Fibroblast of lung (primary cell): ENCODE data around the gene ANKRD50. TPM values are rescaled to one million over a fixed set of nuclear protein-coding genes. Genes with fewer than 3 reads are reported as not detected.

Experiments used
- DNase-seq, 2 donors: peaks; one replicate each; pipeline versions ENCODE4 v3.0.0 to v3.0.0-alpha.2; 2010; ENCODE audit warnings: low read depth in 2 of 2
- H2AFZ ChIP-seq: 2 replicates; pipeline ENCODE4 v1.5.1; 2012; ENCODE audit warnings: low read length, control low read depth, inconsistent platforms
- H3K27ac ChIP-seq: 2 replicates; pipeline ENCODE4 v1.5.1; 2011; ENCODE audit warnings: low read length, control low read depth; ENCODE audit not compliant: insufficient read depth
- H3K27me3 ChIP-seq: 2 replicates; pipeline ENCODE4 v1.5.1; 2011; ENCODE audit warnings: mild to moderate bottlenecking, low read length; ENCODE audit not compliant: control insufficient read depth, insufficient read depth
- H3K36me3 ChIP-seq: 2 replicates; pipeline ENCODE4 v1.5.1; 2011; ENCODE audit warnings: low read length; ENCODE audit not compliant: control insufficient read depth, insufficient read depth
- H3K4me1 ChIP-seq: 2 replicates; pipeline ENCODE4 v1.5.1; 2011; ENCODE audit warnings: low read length; ENCODE audit not compliant: control insufficient read depth, insufficient read depth; ENCODE audit errors: extremely low read depth
- H3K4me2 ChIP-seq: 2 replicates; pipeline ENCODE4 v1.5.1; 2011; ENCODE audit warnings: low read length, control low read depth; ENCODE audit not compliant: insufficient read depth; ENCODE audit errors: extremely low read depth
- H3K4me3 ChIP-seq, 4 experiments: fragments of 200-600 bp in 1 of 4; sonication (generic) in 1 of 4; replicated peaks in 1 of 4; 2 replicates each; pipeline ENCODE4 v1.5.1; 2011 to 2016; ENCODE audit warnings: low read length in 4 of 4, low read depth in 3 of 4, mild to moderate bottlenecking in 3 of 4, control low read depth in 2 of 4, inconsistent platforms in 1 of 4, mixed read lengths in 1 of 4; ENCODE audit not compliant: insufficient read depth in 1 of 4; ENCODE audit errors: control extremely low read depth in 1 of 4
- H3K79me2 ChIP-seq: 2 replicates; pipeline ENCODE4 v1.5.1; 2012; ENCODE audit warnings: mild to moderate bottlenecking, low read length, inconsistent platforms; ENCODE audit not compliant: control insufficient read depth, insufficient read depth
- H3K9ac ChIP-seq: 2 replicates; pipeline ENCODE4 v1.5.1; 2011; ENCODE audit warnings: mild to moderate bottlenecking, low read length, control low read depth; ENCODE audit not compliant: insufficient read depth
- H3K9me3 ChIP-seq: 2 replicates; pipeline ENCODE4 v1.5.1; 2012; ENCODE audit warnings: low read depth, low read length; ENCODE audit not compliant: control insufficient read depth, insufficient read depth
- H4K20me1 ChIP-seq: 2 replicates; pipeline ENCODE4 v1.5.1; 2011; ENCODE audit warnings: low read length; ENCODE audit not compliant: control insufficient read depth, insufficient read depth; ENCODE audit errors: extremely low read depth
- CTCF ChIP-seq, 2 donors: IDR thresholded peaks in 1 of 2; conservative IDR thresholded peaks in 1 of 2; 1 replicate in 1 of 2; 2 replicates in 1 of 2; pipeline ENCODE4 v1.5.1; 2011 to 2012; ENCODE audit warnings: low read length in 2 of 2, control low read depth in 1 of 2, inconsistent platforms in 1 of 2, low read depth in 1 of 2, mild to moderate bottlenecking in 1 of 2
- EZH2 ChIP-seq: IDR thresholded peaks from 2 replicates; pipeline ENCODE4 v1.5.1; 2012; ENCODE audit warnings: low read length, control low read depth, mild to moderate bottlenecking; ENCODE audit errors: missing control alignments
- polyA plus RNA-seq, 2 donors: library from polyadenylated mRNA; depleted of rRNA in 1 of 2; stranded (reverse) in 1 of 2; unstranded in 1 of 2; fragments of >200 nt; gene quantifications; 2 replicates each; pipeline ENCODE4 v1.2.1, GENCODE V29; 2011 to 2012; ENCODE audit warnings: missing spikeins in 1 of 2
- total RNA-seq: library from RNA; depleted of rRNA; stranded (reverse); fragments of >200 nt; gene quantifications from 2 replicates; pipeline ENCODE4 v1.2.1, GENCODE V29; 2014

Gene ANKRD50
- total and polyA plus RNA-seq, 2 donors (not counting 1 experiment from before 2014, with no cell fraction given), result 17.2 to 28.4 TPM

DNA sequence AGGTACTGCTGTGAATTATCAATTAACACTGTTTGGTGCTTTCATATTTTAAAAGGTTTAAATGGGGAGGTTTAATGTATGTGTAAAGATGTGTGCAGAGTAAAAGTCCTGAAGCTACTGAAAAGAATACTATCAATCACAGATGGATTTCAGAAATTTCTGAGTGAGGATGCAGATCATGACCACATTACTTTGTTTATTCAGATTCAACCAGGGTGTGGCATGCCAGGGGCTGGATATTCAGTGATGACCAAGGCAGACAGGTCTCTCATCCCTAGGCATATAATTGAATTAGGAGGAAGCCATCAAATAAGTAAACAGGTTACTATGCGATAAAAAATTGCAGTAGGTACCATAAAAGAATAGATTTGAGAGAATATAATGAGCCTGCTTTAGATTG, 28.0 kb upstream of the ANKRD50 start:
- Histone ChIP-seq H3K4me1 (no peaks in the 10 kb centered on the region), H3K79me2 (no peaks in the 10 kb centered on the region), H3K9ac (no peak overlapping the region), H4K20me1 (no peaks in the 10 kb centered on the region), H3K4me2 (no peak overlapping the region), H3K36me3 (no peaks in the 10 kb centered on the region), H3K27me3 (no peaks in the 10 kb centered on the region), H3K9me3 (no peaks in the 10 kb centered on the region), H3K4me3 (no peak overlapping the region), H2AFZ (no peak overlapping the region), H3K27ac (no peak overlapping the region)
- DNase-seq, result no peak
- TF ChIP-seq CTCF (conservative IDR thresholded peaks at IDR 0.05 in 1 of 2, IDR thresholded peaks at IDR 0.05 in 1 of 2; ENCODE audit: low read depth in 1 of 2, low read length in 2 of 2), result no peak
- TF ChIP-seq EZH2, result no peak

GRCh38 chr4:124738994-124739393, 26.5 kb upstream of the ANKRD50 start:
- Histone ChIP-seq H3K4me2 (no peak overlapping the region), H3K4me1 (no peaks in the 10 kb centered on the region), H2AFZ (no peak overlapping the region), H3K9me3 (no peaks in the 10 kb centered on the region), H4K20me1 (no peaks in the 10 kb centered on the region), H3K27ac (no peak overlapping the region), H3K4me3 (no peak overlapping the region), H3K27me3 (no peaks in the 10 kb centered on the region), H3K79me2 (no peaks in the 10 kb centered on the region), H3K9ac (no peak overlapping the region), H3K36me3 (no peaks in the 10 kb centered on the region)
- no peak for TF ChIP-seq CTCF (conservative IDR thresholded peaks at IDR 0.05 in 1 of 2, IDR thresholded peaks at IDR 0.05 in 1 of 2; ENCODE audit: low read depth in 1 of 2, low read length in 2 of 2)
- no peak for TF ChIP-seq EZH2
- DNase-seq, result no peak

DNA sequence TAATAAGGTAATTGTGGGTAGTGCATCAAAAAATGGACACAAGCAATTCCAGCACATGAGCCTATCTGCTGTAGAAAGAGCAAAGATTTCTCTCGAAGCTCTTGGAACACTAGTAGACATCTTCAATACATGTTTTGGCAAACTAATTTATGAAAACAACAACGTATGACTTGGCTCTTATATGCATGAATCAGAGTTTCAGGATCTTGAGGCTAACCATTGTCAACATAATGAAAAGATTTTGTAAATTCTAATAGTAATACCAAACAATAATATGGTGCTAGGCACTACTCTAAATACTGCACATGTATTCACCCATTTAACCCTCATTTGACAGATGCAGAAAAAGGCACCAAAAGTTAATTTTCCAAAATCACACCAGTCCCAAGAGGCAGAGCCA, 25.1 kb upstream of the ANKRD50 start:
- no peak for DNase-seq
- no peaks in the 10 kb centered on the region for H4K20me1 ChIP-seq
- no peaks in the 10 kb centered on the region for H3K4me1 ChIP-seq
- no peaks in the 10 kb centered on the region for H3K36me3 ChIP-seq
- H3K9me3 ChIP-seq, result no peaks in the 10 kb centered on the region
- no peak overlapping the region for H3K27ac ChIP-seq
- no peak overlapping the region for H3K4me3 ChIP-seq
- no peak overlapping the region for H2AFZ ChIP-seq
- no peak for TF ChIP-seq EZH2
- TF ChIP-seq CTCF (conservative IDR thresholded peaks at IDR 0.05 in 1 of 2, IDR thresholded peaks at IDR 0.05 in 1 of 2; ENCODE audit: low read depth in 1 of 2, low read length in 2 of 2), result no peak
- no peaks in the 10 kb centered on the region for H3K79me2 ChIP-seq
- H3K27me3 ChIP-seq, result no peaks in the 10 kb centered on the region
- H3K4me2 ChIP-seq, result no peak overlapping the region
- H3K9ac ChIP-seq, result no peak overlapping the region
